Measurements from ENCODE around the gene ARSG.

The ARSG gene

GRCh38 chr17:68389041-68389440, 97.7 kb downstream of the ARSG start:
- TF ChIP-seq, protein P1, sequence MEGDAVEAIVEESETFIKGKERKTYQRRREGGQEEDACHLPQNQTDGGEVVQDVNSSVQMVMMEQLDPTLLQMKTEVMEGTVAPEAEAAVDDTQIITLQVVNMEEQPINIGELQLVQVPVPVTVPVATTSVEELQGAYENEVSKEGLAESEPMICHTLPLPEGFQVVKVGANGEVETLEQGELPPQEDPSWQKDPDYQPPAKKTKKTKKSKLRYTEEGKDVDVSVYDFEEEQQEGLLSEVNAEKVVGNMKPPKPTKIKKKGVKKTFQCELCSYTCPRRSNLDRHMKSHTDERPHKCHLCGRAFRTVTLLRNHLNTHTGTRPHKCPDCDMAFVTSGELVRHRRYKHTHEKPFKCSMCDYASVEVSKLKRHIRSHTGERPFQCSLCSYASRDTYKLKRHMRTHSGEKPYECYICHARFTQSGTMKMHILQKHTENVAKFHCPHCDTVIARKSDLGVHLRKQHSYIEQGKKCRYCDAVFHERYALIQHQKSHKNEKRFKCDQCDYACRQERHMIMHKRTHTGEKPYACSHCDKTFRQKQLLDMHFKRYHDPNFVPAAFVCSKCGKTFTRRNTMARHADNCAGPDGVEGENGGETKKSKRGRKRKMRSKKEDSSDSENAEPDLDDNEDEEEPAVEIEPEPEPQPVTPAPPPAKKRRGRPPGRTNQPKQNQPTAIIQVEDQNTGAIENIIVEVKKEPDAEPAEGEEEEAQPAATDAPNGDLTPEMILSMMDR (IDR thresholded peaks at IDR 0.05; ENCODE audit: low read depth, low read length) = no peak
- no peak overlapping the region for H3K4me3 ChIP-seq (ENCODE audit: low read depth, low read length)

DNA sequence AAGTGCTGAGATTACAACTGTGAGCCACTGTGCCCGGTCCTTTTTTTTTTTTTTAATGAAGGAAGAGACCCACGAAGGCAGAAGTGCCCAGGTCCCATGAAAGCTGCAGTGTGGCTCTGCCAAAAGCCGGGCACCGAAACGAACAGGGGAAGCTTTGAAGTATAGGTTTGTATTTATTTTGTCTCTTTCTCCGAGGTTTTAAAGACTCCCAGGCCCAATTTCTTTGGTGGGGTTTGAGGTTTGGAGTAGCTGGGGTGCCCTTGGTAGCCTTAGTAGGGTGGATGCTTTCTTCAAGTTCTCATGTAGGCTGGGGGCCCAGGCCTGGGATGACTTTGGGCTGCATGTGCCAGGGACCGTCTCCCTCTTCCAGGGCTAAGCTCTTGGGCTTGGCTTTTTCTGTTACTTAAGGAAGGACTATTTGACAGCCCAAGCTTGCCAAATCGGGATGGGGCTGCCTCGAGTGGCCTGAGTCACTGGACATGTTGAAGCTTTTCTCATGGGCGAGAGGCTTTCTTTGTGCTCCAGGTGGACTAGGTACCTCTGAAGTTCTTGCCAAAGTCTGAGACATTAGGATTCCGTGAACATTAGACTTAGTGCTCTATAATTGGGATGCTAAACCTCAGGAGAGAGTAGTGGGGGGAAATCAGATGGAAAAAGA, 99.7 kb downstream of the ARSG start:
- no peak overlapping the region for H3K4me3 ChIP-seq (ENCODE audit: low read depth, low read length)
- TF ChIP-seq, protein P1 (IDR thresholded peaks at IDR 0.05; ENCODE audit: low read depth, low read length) = no peak

- TF ChIP-seq, protein P1 (IDR thresholded peaks at IDR 0.05; ENCODE audit: low read depth, low read length) = no peak
- no peak overlapping the region for H3K4me3 ChIP-seq (ENCODE audit: low read depth, low read length)
Measured at GRCh38 chr17:68391561-68392268, 100.4 kb downstream of the ARSG start.

GRCh38 chr17:68394608-68395331, 103.5 kb downstream of the ARSG start:
- TF ChIP-seq, protein P1 (IDR thresholded peaks at IDR 0.05; ENCODE audit: low read depth, low read length) = no peak
- no peak overlapping the region for H3K4me3 ChIP-seq (ENCODE audit: low read depth, low read length)

DNA sequence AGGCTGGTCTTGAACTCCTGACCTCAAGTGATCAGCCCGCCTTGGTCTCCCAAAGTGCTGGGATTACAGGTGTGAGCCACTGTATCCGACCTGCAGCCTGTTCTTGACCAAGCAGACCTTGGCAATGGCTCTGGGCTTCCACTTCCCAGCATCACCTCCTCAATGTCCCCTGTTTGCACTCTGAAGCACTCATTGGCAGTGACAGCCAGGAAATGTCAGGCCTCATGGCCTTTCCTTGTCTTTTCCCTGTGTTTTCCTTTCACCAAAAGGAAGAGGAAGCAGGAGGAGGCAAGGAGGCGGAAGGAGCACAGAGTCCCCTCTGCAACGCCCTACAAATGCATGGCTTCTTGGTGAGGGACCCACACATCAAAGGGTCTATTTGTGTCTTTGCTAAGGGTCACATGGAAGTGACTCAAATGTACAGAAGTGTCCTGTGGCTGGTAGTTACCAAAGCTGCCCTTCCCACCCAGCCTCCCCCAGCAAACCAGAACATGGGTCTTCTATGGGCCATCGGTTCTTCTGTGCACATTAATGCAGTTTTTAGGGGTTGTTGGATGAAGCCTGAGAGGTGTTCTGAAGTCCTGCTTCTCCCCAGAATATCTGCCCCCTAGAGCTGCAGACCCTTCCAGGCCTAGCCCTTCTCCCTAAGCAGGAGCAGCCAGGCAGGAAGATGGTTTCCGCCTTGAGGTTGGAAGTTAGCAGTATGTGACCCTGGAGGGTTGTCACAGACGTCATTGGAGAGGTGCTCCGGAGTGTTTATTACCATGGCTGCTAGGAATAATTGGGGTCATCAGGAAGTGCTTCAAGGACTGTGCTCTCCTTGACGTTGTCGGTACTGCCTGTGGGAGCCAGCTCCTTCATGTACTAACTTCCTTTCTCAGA, 105.2 kb downstream of the ARSG start:
- TF ChIP-seq, protein P1 (IDR thresholded peaks at IDR 0.05; ENCODE audit: low read depth, low read length) = no peak
- H3K4me3 ChIP-seq (ENCODE audit: low read depth, low read length) = no peak overlapping the region

DNA sequence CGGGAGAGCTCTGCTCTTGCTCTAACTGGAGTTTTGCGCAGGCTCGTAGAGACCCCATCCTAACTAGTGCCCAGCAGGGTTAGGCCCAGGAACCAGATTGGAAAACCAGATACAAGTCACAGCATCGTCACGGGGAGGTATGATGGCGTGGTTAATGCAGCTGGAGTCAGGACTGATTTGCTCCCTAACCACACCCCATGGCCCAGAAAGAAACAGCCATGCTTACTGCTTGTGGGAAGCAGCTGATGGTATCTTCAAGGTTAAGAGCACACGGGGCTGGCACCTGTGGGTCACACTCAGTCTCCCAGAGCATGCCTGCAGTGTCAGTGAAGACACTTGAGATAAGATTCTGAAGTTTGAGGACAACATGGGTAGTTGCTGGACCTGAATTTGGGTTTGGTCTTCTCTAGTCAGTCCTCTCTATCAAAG, 105.8 kb downstream of the ARSG start:
- TF ChIP-seq, protein P1 (IDR thresholded peaks at IDR 0.05; ENCODE audit: low read depth, low read length) = no peak
- no peak overlapping the region for H3K4me3 ChIP-seq (ENCODE audit: low read depth, low read length)

Data from WI38 (cell line).